ENCODE results near the gene ZNF844. TPM values are rescaled to one million over a fixed set of nuclear protein-coding genes. Genes with fewer than 3 reads are reported as not detected.
"Not testable (repeated sequence)": the region's sequence is repeated elsewhere in the genome, so short reads cannot be mapped to it uniquely, and the experiment has no call there.

Gene ZNF844
- total and polyA plus RNA-seq, 2 of the 8 experiments (the other 6 are each of a cell fraction or from before 2014, with no cell fraction given) = 3.1 to 9.8 TPM

DNA sequence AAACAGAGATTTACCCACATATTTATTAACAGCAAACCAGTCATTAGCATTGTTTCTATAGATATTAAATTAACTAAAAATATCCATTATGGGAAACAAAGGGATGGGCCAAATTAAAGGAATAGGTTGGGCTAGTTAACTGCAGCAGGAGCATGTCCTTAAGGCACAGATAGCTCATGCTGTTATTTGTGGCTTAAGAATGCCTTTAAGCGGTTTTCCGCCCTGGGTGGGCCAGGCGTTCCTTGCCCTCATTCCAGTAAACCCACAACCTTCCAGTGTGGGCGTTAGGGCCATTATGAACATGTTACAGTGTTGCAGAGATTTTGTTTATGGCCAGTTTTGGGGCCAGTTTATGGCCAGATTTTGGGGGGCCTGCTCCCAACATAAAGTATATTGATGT lies 39.4 kb downstream of the ZNF844 start:
- H2BK12ac ChIP-seq (ENCODE audit: low read depth, low read length); H2BK15ac ChIP-seq (ENCODE audit: low read length); H3K79me1 ChIP-seq (ENCODE audit: low read depth, low read length); DNase-seq (ENCODE audit: low read depth in 1 of 2, low spot score in 2 of 2); H3K14ac ChIP-seq (ENCODE audit: insufficient read length); H3K18ac ChIP-seq (ENCODE audit: extremely low read depth, low read length); H4K91ac ChIP-seq (replicated peaks; ENCODE audit: insufficient read length, low read length); H2BK20ac ChIP-seq (ENCODE audit: low read length); H3K4me1 ChIP-seq (replicated peaks in 1 of 4; ENCODE audit: control insufficient read depth in 3 of 4, insufficient read depth in 4 of 4, low read length in 3 of 4); H3K23ac ChIP-seq (ENCODE audit: insufficient read length); H3K9ac ChIP-seq (replicated peaks in 1 of 4; ENCODE audit: extremely low read depth in 1 of 4, low read depth in 3 of 4, low read length in 3 of 4); H4K20me1 ChIP-seq (replicated peaks in 1 of 2; ENCODE audit: control insufficient read depth in 1 of 2, insufficient read depth in 2 of 2, low read length in 2 of 2); H4K8ac ChIP-seq (ENCODE audit: extremely low read depth, insufficient read depth, low read length); H3K4me2 ChIP-seq (ENCODE audit: insufficient read depth in 1 of 2, low read depth in 2 of 2, low read length in 2 of 2); H3K27me3 ChIP-seq (replicated peaks in 1 of 4; ENCODE audit: control insufficient read depth in 3 of 4, extremely low read depth in 1 of 4, insufficient read depth in 3 of 4, low read length in 3 of 4); H3K56ac ChIP-seq (replicated peaks; ENCODE audit: insufficient read length, low read depth, low read length); H3K23me2 ChIP-seq (ENCODE audit: low read depth, low read length); H2BK120ac ChIP-seq (replicated peaks; ENCODE audit: low read depth, low read length); H2BK5ac ChIP-seq (ENCODE audit: low read depth, low read length); H3K4me3 ChIP-seq (ENCODE audit: extremely low read depth in 1 of 4, insufficient read depth in 2 of 4, low read depth in 3 of 4, low read length in 4 of 4); H2AFZ ChIP-seq (ENCODE audit: low read length); FAIRE-seq; H3K27ac ChIP-seq (ENCODE audit: low read depth, low read length); H4K5ac ChIP-seq (ENCODE audit: insufficient read length, low read depth, low read length); H2AK5ac ChIP-seq (ENCODE audit: low read depth, low read length); H3K4ac ChIP-seq (replicated peaks; ENCODE audit: insufficient read length, low read depth, low read length): not testable (repeated sequence)
- Histone ChIP-seq H3K36me3 (ENCODE audit: control insufficient read depth in 2 of 4, insufficient read depth in 4 of 4, low read length in 3 of 4) (peaks cover 0 to 32% (median 9%) of the 10 kb centered on the region in 4 experiments; a peak in 3 of 8 replicates), H3K79me2 (ENCODE audit: control insufficient read depth in 1 of 2, insufficient read depth in 2 of 2, low read length in 2 of 2) (peaks cover 0 to 49% of the 10 kb centered on the region in 2 experiments; a peak in 2 of 4 replicates), H3K9me3 (ENCODE audit: insufficient read depth in 2 of 2, low read depth in 1 of 2, low read length in 1 of 2) (peaks cover 11 to 20% of the 10 kb centered on the region in 2 experiments; a peak in 3 of 4 replicates)
- WGBS, 2 experiments (ENCODE audit: extremely low coverage in 1 of 2, insufficient coverage in 1 of 2, insufficient read length in 1 of 2, insufficient replicate concordance in 2 of 2, low coverage in 1 of 2, low lambda C conversion rate in 2 of 2, missing lambda C conversion rate in 1 of 2) = 98% methylated on average over 4 of the region's 4 CpGs; no CpG with 5 or more reads in 1 of the 2 experiments
- ChIA-PET CTCF (ENCODE audit: partially characterized antibody) (interaction anchor here (0.6 to 4.5 kb wide), 4 partner anchors 12 to 180 kb away, joined by 4 to 28 read pairs (median 13); no protein-coding TSS in a partner anchor), POLR2A (ENCODE audit: partially characterized antibody) (interaction anchor here (1.1 to 3.3 kb wide), 6 partner anchors 9 to 51 kb away, joined by 3 to 24 read pairs (median 4); partner anchors contain the start of genes ZNF20 and ZNF878)

Measured in H1 (cell line).